HepG2 (cell line): ENCODE measurements around the gene SEC16A. TPM values are rescaled to one million over a fixed set of nuclear protein-coding genes. Genes with fewer than 3 reads are reported as not detected.

ENCODE experiments used
- AGO2 ChIP-seq: fragments of 200-400 bp; formaldehyde crosslinking; optimal IDR thresholded peaks from 2 replicates; pipeline ENCODE3; 2017; ENCODE audit warnings: mild to moderate bottlenecking, low read depth, low read length, moderate library complexity
- AKAP8 ChIP-seq: sonication (generic); formaldehyde crosslinking; IDR thresholded peaks from 2 replicates; pipeline ENCODE4 v1.5.1; 2020; ENCODE audit warnings: mild to moderate bottlenecking, missing genetic modification reagents
- CREM ChIP-seq, 2 experiments: sonication (generic) in 1 of 2; formaldehyde crosslinking in 1 of 2; IDR thresholded peaks; 2 replicates each; pipeline versions ENCODE4 v1.4.0 to v1.6.1; 2016 to 2020; ENCODE audit warnings: antibody characterized with exemption in 1 of 2, mild to moderate bottlenecking in 1 of 2, missing genetic modification reagents in 1 of 2
- FOXP1 ChIP-seq, 2 experiments: fragments of 450-650 bp in 1 of 2; IDR thresholded peaks; 2 replicates each; pipeline ENCODE4 v1.6.1; 2017 to 2018; ENCODE audit warnings: antibody characterized with exemption in 1 of 2
- HDAC6 ChIP-seq: fragments of 200-600 bp; sonication (generic); IDR thresholded peaks from 2 replicates; pipeline ENCODE4 v1.7.0; 2017; ENCODE audit warnings: mild to moderate bottlenecking, antibody characterized with exemption, low read length, low read depth
- HNF4G ChIP-seq, 2 experiments: sonication (generic) in 1 of 2; formaldehyde crosslinking in 1 of 2; IDR thresholded peaks; 2 replicates each; pipeline versions ENCODE4 v1.4.0 to v1.6.1; 2011 to 2020; ENCODE audit warnings: borderline replicate concordance in 2 of 2, low read depth in 2 of 2, mild to moderate bottlenecking in 2 of 2, low read length in 1 of 2, missing genetic modification reagents in 1 of 2, moderate library complexity in 1 of 2
- PCBP1 ChIP-seq: fragments of 200-400 bp; formaldehyde crosslinking; IDR thresholded peaks from 2 replicates; pipeline ENCODE4 v1.6.1; 2017; ENCODE audit warnings: mild to moderate bottlenecking, low read depth, low read length, borderline replicate concordance
- SP1 ChIP-seq, 2 experiments: fragments of 450-650 bp in 1 of 2; sonication (generic) in 1 of 2; formaldehyde crosslinking in 1 of 2; IDR thresholded peaks; 2 replicates each; pipeline versions ENCODE4 v1.4.0 to v1.6.1; 2016 to 2020; ENCODE audit warnings: missing genetic modification reagents in 1 of 2
- SSRP1 ChIP-seq: IDR thresholded peaks from 2 replicates; pipeline ENCODE4 v1.6.1; 2016; ENCODE audit warnings: control low read depth
- ZC3H4 ChIP-seq: sonication (generic); formaldehyde crosslinking; IDR thresholded peaks from 2 replicates; pipeline ENCODE4 v1.4.0; 2020; ENCODE audit warnings: missing genetic modification reagents, borderline replicate concordance
- ZKSCAN5 ChIP-seq: sonication (generic); formaldehyde crosslinking; IDR thresholded peaks from 2 replicates; pipeline ENCODE4 v1.5.1; 2020; ENCODE audit warnings: mild to moderate bottlenecking, missing genetic modification reagents
- ZNF124 ChIP-seq: sonication (generic); formaldehyde crosslinking; IDR thresholded peaks from 2 replicates; pipeline ENCODE4 v1.4.0; 2020; ENCODE audit warnings: missing genetic modification reagents
- ZNF484 ChIP-seq: sonication (generic); formaldehyde crosslinking; IDR thresholded peaks from 2 replicates; pipeline ENCODE4 v1.5.1; 2020; ENCODE audit warnings: mild to moderate bottlenecking, low read depth, missing genetic modification reagents, borderline replicate concordance
- ZNF703 ChIP-seq: sonication (generic); formaldehyde crosslinking; IDR thresholded peaks from 2 replicates; pipeline ENCODE4 v1.5.1; 2020; ENCODE audit warnings: missing genetic modification reagents, mild to moderate bottlenecking, moderate library complexity, borderline replicate concordance
- ZNF766 ChIP-seq: sonication (generic); formaldehyde crosslinking; IDR thresholded peaks from 2 replicates; pipeline ENCODE4 v1.5.0; 2020; ENCODE audit warnings: missing genetic modification reagents, borderline replicate concordance
- ZSCAN21 ChIP-seq: sonication (generic); formaldehyde crosslinking; IDR thresholded peaks from 2 replicates; pipeline ENCODE4 v1.8.0; 2022; ENCODE audit warnings: mild to moderate bottlenecking, missing genetic modification reagents, moderate library complexity, borderline replicate concordance
- polyA plus RNA-seq, 8 experiments: library from polyadenylated mRNA; depleted of rRNA in 3 of 8; stranded (reverse) in 7 of 8; unstranded in 1 of 8; fragments of >200 nt; fragmentation: Illumina TruSeq in 4 of 8; extraction: Trizol in 4 of 8; gene quantifications; 2 replicates each; pipeline versions ENCODE4 v1.2.1 to v1.2.3, GENCODE V29; 2011 to 2016; ENCODE audit warnings: low read depth in 4 of 8, missing spikeins in 1 of 8, mixed read lengths in 1 of 8; ENCODE audit not compliant: insufficient read depth in 1 of 8
- total RNA-seq, 5 experiments: library from RNA; depleted of rRNA; stranded (reverse); fragments of >200 nt; fragmentation: Illumina TruSeq; extraction: Trizol; gene quantifications; 2 replicates each; pipeline ENCODE4 v1.2.3, GENCODE V29; 2016; ENCODE audit warnings: low read depth in 1 of 5
- TF ChIP-seq, protein P1 (sequence below): sonication (generic); formaldehyde crosslinking; IDR thresholded peaks from 2 replicates; pipeline ENCODE4 v1.4.0; 2020; ENCODE audit warnings: low read depth, mild to moderate bottlenecking, missing genetic modification reagents
- TF ChIP-seq, protein P2 (sequence below): sonication (generic); formaldehyde crosslinking; IDR thresholded peaks from 2 replicates; pipeline ENCODE4 v1.9.0; 2021; ENCODE audit warnings: missing genetic modification reagents, mild to moderate bottlenecking, borderline replicate concordance
- TF ChIP-seq, protein P3 (sequence below): sonication (generic); formaldehyde crosslinking; IDR thresholded peaks from 2 replicates; pipeline ENCODE4 v1.9.0; 2022; ENCODE audit warnings: missing genetic modification reagents, mild to moderate bottlenecking, borderline replicate concordance
- TF ChIP-seq, protein P4 (sequence below): sonication (generic); formaldehyde crosslinking; IDR thresholded peaks from 2 replicates; pipeline ENCODE4 v1.4.0; 2020; ENCODE audit warnings: missing genetic modification reagents, mild to moderate bottlenecking, borderline replicate concordance

The SEC16A gene
- total and polyA plus RNA-seq, 2 of the 13 experiments (the other 11 are each of a cell fraction or from before 2014, with no cell fraction given): 15.9 to 18.9 TPM

DNA sequence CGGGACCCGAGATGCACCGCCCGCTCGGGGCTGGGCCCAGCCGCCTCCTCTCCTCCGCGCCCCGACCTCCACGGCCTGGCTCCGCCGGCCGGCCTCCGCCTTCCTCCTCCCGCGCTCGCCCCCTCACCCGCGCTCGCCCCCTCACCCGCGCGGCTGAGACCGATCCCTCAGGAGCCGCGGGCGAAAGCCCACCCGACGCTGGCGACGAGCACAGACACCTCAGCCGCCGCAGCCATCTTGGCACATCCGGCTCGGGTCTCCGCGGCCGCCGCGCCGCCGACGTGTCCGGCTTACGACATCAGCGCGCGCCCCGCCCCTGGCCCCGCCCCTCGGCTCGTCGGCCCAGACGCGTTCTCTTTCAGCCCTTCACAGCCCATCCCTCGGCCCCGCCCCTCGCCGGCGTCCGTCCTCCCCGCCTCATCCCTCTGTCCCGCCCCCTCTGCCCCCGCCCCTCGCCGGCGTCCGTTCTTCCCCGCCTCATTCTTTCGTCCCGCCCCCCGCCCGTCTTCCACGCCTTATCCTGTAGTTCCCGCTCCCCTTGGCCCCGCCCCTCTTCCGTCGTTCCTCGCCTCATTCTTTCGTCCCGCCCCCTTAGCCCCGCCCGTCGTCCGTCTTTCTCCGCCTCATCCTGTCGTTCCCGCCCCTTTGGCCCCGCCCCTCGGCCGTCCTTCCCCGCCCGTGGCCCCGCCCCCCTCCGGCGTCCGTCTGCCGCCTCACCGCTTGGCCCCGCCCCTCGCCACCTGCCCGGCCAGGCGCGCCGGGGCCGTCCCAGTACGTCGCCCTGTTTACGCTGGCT, at the start of gene SEC16A (continued):
- TF ChIP-seq, protein P1, sequence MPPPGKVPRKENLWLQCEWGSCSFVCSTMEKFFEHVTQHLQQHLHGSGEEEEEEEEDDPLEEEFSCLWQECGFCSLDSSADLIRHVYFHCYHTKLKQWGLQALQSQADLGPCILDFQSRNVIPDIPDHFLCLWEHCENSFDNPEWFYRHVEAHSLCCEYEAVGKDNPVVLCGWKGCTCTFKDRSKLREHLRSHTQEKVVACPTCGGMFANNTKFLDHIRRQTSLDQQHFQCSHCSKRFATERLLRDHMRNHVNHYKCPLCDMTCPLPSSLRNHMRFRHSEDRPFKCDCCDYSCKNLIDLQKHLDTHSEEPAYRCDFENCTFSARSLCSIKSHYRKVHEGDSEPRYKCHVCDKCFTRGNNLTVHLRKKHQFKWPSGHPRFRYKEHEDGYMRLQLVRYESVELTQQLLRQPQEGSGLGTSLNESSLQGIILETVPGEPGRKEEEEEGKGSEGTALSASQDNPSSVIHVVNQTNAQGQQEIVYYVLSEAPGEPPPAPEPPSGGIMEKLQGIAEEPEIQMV (CRISPR knock-in tag): no peak
- TF ChIP-seq AKAP8 (CRISPR knock-in tag) (peak; percentile 52; the same call in 1 of the 2 replicates), ZNF703 (CRISPR knock-in tag) (no peak), FOXP1 (IDR thresholded peaks at IDR 0.05) (no peak), FOXP1 (CRISPR knock-in tag; IDR thresholded peaks at IDR 0.05) (no peak), ZNF484 (CRISPR knock-in tag) (no peak), HDAC6 (no peak), ZKSCAN5 (CRISPR knock-in tag) (no peak), HNF4G (IDR thresholded peaks at IDR 0.05; ENCODE audit: borderline replicate concordance, low read depth, low read length) (no peak), HNF4G (CRISPR knock-in tag; IDR thresholded peaks at IDR 0.05; ENCODE audit: borderline replicate concordance, low read depth) (no peak), AGO2 (peak; percentile 88), ZNF124 (CRISPR knock-in tag) (no peak), ZSCAN21 (peak; percentile 66; the same call in 1 of the 2 replicates), PCBP1 (no peak), SSRP1 (CRISPR knock-in tag) (no peak), ZC3H4 (CRISPR knock-in tag) (no peak), ZNF766 (CRISPR knock-in tag) (0 out of 2 replicates have a peak, but pooled peaks have one; percentile 42), SP1 (IDR thresholded peaks at IDR 0.05) (no peak), SP1 (CRISPR knock-in tag; IDR thresholded peaks at IDR 0.05) (peak; percentile 99), CREM (IDR thresholded peaks at IDR 0.05) (peak; percentile 52; the same call in 1 of the 2 replicates), CREM (CRISPR knock-in tag; IDR thresholded peaks at IDR 0.05) (no peak)
- TF ChIP-seq, protein P2, sequence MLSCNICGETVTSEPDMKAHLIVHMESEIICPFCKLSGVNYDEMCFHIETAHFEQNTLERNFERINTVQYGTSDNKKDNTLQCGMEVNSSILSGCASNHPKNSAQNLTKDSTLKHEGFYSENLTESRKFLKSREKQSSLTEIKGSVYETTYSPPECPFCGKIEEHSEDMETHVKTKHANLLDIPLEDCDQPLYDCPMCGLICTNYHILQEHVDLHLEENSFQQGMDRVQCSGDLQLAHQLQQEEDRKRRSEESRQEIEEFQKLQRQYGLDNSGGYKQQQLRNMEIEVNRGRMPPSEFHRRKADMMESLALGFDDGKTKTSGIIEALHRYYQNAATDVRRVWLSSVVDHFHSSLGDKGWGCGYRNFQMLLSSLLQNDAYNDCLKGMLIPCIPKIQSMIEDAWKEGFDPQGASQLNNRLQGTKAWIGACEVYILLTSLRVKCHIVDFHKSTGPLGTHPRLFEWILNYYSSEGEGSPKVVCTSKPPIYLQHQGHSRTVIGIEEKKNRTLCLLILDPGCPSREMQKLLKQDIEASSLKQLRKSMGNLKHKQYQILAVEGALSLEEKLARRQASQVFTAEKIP: no peak
- TF ChIP-seq, protein P3, sequence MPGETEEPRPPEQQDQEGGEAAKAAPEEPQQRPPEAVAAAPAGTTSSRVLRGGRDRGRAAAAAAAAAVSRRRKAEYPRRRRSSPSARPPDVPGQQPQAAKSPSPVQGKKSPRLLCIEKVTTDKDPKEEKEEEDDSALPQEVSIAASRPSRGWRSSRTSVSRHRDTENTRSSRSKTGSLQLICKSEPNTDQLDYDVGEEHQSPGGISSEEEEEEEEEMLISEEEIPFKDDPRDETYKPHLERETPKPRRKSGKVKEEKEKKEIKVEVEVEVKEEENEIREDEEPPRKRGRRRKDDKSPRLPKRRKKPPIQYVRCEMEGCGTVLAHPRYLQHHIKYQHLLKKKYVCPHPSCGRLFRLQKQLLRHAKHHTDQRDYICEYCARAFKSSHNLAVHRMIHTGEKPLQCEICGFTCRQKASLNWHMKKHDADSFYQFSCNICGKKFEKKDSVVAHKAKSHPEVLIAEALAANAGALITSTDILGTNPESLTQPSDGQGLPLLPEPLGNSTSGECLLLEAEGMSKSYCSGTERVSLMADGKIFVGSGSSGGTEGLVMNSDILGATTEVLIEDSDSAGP (CRISPR knock-in tag): peak; percentile 28
- TF ChIP-seq, protein P4, sequence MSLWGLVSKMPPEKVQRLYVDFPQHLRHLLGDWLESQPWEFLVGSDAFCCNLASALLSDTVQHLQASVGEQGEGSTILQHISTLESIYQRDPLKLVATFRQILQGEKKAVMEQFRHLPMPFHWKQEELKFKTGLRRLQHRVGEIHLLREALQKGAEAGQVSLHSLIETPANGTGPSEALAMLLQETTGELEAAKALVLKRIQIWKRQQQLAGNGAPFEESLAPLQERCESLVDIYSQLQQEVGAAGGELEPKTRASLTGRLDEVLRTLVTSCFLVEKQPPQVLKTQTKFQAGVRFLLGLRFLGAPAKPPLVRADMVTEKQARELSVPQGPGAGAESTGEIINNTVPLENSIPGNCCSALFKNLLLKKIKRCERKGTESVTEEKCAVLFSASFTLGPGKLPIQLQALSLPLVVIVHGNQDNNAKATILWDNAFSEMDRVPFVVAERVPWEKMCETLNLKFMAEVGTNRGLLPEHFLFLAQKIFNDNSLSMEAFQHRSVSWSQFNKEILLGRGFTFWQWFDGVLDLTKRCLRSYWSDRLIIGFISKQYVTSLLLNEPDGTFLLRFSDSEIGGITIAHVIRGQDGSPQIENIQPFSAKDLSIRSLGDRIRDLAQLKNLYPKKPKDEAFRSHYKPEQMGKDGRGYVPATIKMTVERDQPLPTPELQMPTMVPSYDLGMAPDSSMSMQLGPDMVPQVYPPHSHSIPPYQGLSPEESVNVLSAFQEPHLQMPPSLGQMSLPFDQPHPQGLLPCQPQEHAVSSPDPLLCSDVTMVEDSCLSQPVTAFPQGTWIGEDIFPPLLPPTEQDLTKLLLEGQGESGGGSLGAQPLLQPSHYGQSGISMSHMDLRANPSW (CRISPR knock-in tag): no peak
